Measurements from ENCODE around the gene MET. TPM values are rescaled to one million over a fixed set of nuclear protein-coding genes. Genes with fewer than 3 reads are reported as not detected.
"Not testable (repeated sequence)": the region's sequence is repeated elsewhere in the genome, so short reads cannot be mapped to it uniquely, and the experiment has no call there.

The MET gene
- polyA plus RNA-seq, 1 donor from 2014 or later, result not detected

DNA sequence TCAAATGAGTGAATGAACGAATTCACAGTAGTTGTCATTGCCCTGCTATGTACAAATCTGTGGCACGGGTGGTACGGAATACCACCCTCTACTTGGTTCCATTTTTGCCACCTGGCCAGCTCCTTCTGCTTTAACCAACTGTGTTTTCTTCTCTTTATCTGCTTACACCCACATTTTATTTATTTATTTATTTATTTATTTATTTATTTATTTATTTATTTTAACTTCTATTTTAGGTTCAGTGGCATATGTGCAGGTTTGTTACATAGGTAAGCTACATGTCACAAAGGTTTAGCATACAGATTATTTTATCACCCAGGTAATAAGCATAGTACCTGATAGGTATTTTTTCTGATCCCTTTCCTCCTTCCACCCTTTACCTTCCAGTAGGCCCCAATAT is 148.2 kb downstream of the MET start:
- no peak overlapping the region for H3K4me2 ChIP-seq (ENCODE audit: low read length)
- H3K9ac ChIP-seq (ENCODE audit: low read length), result no peak overlapping the region
- H3K9me3 ChIP-seq (ENCODE audit: low read length), result no peaks in the 10 kb centered on the region
- no peak overlapping the region for H2AFZ ChIP-seq (ENCODE audit: low read depth, low read length)
- TF ChIP-seq EP300 (conservative IDR thresholded peaks at IDR 0.05; ENCODE audit: poor library complexity, severe bottlenecking), result no peak
- no peak for TF ChIP-seq CTCF (IDR thresholded peaks at IDR 0.05; ENCODE audit: poor library complexity, severe bottlenecking)
- TF ChIP-seq MXI1 (conservative IDR thresholded peaks at IDR 0.05; ENCODE audit: poor library complexity, severe bottlenecking), result no peak
- TF ChIP-seq SMC3 (conservative IDR thresholded peaks at IDR 0.05; ENCODE audit: poor library complexity), result no peak
- TF ChIP-seq TAF1 (IDR thresholded peaks at IDR 0.05; ENCODE audit: low read depth), result no peak
- TF ChIP-seq RAD21 (conservative IDR thresholded peaks at IDR 0.05), result no peak
- no peaks in the 10 kb centered on the region for H3K9me2 ChIP-seq (ENCODE audit: insufficient read depth, low read length)
- no peaks in the 10 kb centered on the region for H3F3A ChIP-seq (ENCODE audit: insufficient read depth, low read length, poor library complexity, severe bottlenecking)
- no peaks in the 10 kb centered on the region for H3K79me2 ChIP-seq (replicated peaks; ENCODE audit: insufficient read depth, low read length)
- H3K4me3 ChIP-seq (ENCODE audit: low read length), result no peak overlapping the region
- no peaks in the 10 kb centered on the region for H3K27me3 ChIP-seq (ENCODE audit: insufficient read depth, low read depth, low read length)
- H4K20me1 ChIP-seq (ENCODE audit: insufficient read depth), result no peaks in the 10 kb centered on the region
- no peaks in the 10 kb centered on the region for H3K36me3 ChIP-seq (ENCODE audit: insufficient read depth, low read length)
- no peak overlapping the region for H3K27ac ChIP-seq (ENCODE audit: low read length)

- H3K36me3 ChIP-seq (ENCODE audit: insufficient read depth, low read length); H3K9ac ChIP-seq (ENCODE audit: low read length); H3K9me2 ChIP-seq (ENCODE audit: insufficient read depth, low read length); H3F3A ChIP-seq (ENCODE audit: insufficient read depth, low read length, poor library complexity, severe bottlenecking); H3K4me2 ChIP-seq (ENCODE audit: low read length); H2AFZ ChIP-seq (ENCODE audit: low read depth, low read length); H3K79me2 ChIP-seq (replicated peaks; ENCODE audit: insufficient read depth, low read length); H4K20me1 ChIP-seq (ENCODE audit: insufficient read depth); H3K4me3 ChIP-seq (ENCODE audit: low read length); H3K9me3 ChIP-seq (ENCODE audit: low read length); H3K27me3 ChIP-seq (ENCODE audit: insufficient read depth, low read depth, low read length); H3K27ac ChIP-seq (ENCODE audit: low read length): not testable (repeated sequence)
Measured at GRCh38 chr7:116821647-116822046, 149.7 kb downstream of the MET start.

DNA sequence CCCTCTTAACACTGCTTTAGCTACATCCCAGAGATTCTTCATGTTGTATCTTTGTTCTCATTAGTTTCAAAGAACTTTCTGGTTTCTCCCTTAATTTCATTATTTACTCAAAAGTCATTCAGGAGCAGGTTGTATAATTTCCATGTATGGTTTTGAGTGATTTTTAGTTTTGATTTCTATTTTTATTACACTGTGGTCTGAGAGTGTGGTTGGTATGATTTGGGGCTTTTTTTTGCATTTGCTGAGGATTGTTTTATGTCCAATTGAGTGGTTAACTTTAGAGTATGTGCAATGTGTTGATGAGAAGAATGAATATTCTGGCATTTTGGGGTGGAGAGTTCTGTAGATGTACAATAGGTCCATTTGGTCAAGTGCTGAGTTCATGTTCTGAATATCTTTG is 152.5 kb downstream of the MET start:
- Histone ChIP-seq H3K9me3 (ENCODE audit: low read length) (no peaks in the 10 kb centered on the region), H3K9ac (ENCODE audit: low read length) (no peak overlapping the region), H2AFZ (ENCODE audit: low read depth, low read length) (no peak overlapping the region), H3K9me2 (ENCODE audit: insufficient read depth, low read length) (no peaks in the 10 kb centered on the region), H3K36me3 (ENCODE audit: insufficient read depth, low read length) (no peaks in the 10 kb centered on the region), H3K27me3 (ENCODE audit: insufficient read depth, low read depth, low read length) (no peaks in the 10 kb centered on the region), H3K79me2 (replicated peaks; ENCODE audit: insufficient read depth, low read length) (no peaks in the 10 kb centered on the region), H3K4me3 (ENCODE audit: low read length) (no peak overlapping the region), H4K20me1 (ENCODE audit: insufficient read depth) (no peaks in the 10 kb centered on the region), H3F3A (ENCODE audit: insufficient read depth, low read length, poor library complexity, severe bottlenecking) (no peaks in the 10 kb centered on the region), H3K4me2 (ENCODE audit: low read length) (no peak overlapping the region), H3K27ac (ENCODE audit: low read length) (no peak overlapping the region)
- TF ChIP-seq POLR2AphosphoS5 (IDR thresholded peaks at IDR 0.05) (no peak), TAF1 (IDR thresholded peaks at IDR 0.05; ENCODE audit: low read depth) (no peak), EZH2 (IDR thresholded peaks at IDR 0.05; ENCODE audit: borderline replicate concordance, insufficient read depth, low read length, poor library complexity, severe bottlenecking) (no peak), MXI1 (conservative IDR thresholded peaks at IDR 0.05; ENCODE audit: poor library complexity, severe bottlenecking) (no peak), EP300 (conservative IDR thresholded peaks at IDR 0.05; ENCODE audit: poor library complexity, severe bottlenecking) (no peak), SMC3 (conservative IDR thresholded peaks at IDR 0.05; ENCODE audit: poor library complexity) (no peak), REST (IDR thresholded peaks at IDR 0.05; ENCODE audit: borderline replicate concordance) (no peak), CTCF (IDR thresholded peaks at IDR 0.05; ENCODE audit: poor library complexity, severe bottlenecking) (no peak), RAD21 (conservative IDR thresholded peaks at IDR 0.05) (no peak)
